ENCODE results near the gene NOTCH2.

The NOTCH2 gene

DNA sequence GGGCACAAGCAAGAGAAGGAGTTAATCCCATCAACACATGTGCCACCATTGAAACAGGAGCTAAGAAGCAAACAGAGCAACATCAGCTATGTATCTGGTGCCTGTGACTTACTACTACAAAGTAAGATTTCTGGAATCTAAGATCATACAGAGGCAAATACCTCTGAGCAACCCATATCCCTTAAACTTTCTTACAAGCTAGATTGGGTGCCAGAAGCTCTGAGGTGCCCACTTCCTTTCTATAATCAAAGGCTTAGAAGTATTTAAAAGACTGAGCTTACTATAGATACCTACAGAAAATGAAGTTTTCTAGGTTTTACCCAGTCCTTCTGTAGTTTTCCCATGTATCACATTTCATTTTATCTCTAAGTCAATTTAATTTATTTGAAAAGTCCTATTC is 128.8 kb downstream of the NOTCH2 start:
- no peak for DNase-seq

DNA sequence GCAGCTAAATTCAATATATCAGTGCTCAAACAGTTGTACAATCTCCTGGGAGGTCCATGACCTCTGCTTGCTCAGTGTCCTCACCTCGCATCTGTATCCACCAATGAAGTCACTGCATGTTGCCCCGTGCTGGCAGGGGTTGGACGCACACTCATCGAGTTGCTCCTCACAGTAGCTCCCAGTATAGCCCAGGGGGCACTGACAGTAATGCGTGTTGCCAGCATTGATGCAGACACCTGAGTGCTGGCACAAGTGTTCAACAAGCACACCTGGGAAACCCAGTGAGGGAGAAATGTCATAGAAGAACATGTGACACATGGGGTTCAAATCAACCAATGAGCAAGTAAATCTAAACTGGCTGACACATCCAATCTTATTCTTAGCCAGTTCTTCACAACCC is 132.3 kb downstream of the NOTCH2 start:
- DNase-seq: no peak

DNA sequence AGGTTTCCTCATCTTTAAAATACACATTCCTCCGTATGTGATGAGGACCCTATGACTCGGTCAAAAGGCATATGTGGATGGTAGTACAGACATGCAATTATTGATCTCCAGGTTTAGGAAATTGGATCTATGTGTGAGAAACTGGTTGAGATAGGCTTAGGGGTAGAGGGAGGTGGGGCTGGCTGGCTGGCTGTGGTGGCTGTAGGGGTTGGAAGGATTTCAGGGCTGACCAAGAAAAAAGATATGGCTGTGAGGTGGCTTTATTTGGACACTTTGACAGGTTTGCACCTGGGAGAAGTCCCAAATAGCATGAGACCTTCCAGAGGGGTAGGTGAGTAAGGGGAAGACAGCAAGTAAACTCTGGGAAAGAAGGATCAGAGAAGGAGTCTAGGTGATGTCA is 133.5 kb downstream of the NOTCH2 start:
- DNase-seq: no peak

DNA sequence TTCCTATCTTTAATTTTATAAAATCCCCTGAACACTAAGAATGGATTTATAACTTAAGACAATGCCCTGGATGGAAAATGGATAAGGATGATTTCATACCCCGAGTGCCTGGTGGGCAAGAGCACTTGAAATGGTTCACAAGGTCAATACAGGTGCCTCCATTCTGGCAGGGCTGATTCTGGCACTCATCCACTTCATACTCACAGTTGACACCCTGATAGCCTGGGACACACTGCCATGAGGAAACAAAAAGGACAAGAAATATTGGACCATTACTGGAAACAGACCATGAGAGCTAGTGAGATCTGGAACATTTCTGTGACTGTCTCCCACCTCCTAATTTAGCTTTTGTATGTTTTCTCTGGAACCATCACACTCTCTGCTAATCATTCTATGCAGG is 134.1 kb downstream of the NOTCH2 start:
- no peak for DNase-seq

DNA sequence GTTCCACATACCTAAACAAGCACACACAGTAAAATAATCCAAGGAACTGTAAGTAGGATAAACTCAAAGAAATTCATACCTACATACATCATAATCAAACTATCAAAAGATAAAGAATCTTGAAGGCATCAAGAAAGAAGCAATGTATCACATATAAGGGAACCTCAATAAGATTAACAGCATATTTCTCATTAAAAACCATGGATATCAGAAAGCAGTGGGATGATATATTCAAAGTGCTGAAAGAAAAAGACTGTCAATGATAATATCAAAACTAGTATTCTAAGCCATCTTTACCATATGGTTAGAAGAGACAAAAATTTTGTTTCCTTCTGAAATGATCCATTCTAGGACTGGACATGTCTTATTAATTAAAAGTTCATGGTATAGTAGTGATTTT is 136.1 kb downstream of the NOTCH2 start:
- DNase-seq: no peak

DNA sequence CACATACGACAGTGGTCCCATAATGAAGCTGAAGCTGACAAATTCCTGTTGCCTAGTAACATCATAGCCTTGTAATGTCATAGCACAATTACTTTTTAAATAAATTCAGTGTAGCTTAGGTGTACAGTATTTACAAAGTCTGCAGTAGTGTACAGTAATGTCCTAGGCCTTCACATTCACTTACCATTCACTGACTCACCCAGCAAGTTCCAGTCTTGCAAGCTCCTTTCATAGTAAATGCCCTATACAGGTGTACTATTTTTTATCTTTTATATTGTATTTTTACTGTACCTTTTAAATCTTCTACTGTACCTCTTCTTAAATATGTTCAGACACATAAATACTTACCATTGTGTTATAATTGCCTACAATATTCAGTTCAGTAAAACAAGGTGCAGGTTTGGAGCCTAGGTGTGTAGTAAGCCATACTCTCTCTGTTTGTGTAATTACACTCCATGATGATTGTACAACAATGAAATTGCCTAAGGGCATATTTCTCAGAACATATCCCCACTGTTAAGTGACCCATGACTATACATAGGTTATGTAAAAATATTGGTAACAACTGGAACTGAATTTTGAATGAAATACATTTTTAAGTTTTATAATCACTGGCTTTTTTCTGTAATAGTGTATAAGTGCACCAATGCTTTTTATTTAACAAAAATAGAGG is 139.7 kb downstream of the NOTCH2 start:
- DNase-seq: no peak

DNA sequence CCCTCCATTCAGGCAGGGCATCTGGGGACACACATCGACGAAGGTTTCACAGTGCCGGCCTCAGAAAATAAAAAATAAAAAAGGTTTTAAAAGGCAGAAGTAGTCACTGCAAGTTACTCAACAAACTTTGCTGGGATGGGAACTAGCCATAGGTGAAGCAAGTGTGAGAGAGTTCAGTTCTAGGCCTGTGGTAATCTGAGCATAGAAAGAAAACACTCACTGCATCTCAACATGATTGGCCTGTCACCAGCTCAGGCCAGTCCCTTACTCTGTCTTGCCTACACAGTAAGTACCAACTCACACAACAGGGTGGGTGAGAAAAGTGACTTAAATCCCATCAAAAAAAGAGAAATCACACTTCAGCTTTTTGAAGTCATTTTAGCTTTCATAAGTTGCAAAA is 142.9 kb downstream of the NOTCH2 start:
- DNase-seq: no peak

DNA sequence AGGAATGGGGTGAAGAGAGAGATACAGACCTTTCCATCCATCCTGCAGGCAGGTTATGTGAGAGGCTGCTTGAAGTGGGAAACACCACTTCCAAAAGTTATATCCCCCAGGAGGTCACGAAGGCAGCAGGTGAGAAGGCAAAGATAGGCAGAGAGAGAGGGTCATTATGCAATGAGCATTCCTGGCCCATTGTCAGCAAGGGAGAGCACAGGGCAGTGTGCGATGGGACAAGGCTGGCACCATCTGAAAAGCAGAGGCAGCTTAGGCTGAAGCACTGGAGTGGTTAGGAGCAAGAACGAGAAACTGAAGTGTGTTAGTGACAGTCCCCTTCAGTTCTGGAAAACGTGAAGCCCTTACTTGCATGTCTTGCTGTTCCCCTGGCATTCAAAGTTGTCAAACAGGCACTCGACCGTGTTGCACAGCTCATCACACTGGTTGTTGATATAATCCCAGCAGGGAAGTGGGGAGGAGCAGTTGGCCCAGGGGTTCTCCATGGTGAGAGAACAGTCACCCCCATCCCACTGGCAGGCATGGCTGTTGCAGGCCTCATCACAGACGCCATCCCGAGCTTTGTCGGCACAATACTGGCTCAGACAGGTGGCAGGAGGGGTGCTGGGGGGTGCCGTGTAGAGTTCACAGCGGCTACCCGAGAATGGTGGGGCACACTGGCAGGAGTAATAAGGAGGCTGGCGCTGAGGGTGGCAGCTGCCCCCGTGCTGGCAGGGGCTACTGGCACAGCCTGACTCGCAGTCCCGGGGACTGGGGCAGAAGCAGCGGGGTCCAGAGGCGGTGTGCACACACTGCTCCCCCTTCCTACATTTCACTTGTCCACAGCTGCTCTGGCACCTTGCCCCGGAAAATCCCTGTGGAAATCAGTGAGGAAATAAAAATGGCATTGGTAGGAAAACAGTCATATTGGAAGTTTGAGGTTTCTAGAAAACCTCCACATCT is 144.2 kb downstream of the NOTCH2 start:
- no peak for DNase-seq

DNA sequence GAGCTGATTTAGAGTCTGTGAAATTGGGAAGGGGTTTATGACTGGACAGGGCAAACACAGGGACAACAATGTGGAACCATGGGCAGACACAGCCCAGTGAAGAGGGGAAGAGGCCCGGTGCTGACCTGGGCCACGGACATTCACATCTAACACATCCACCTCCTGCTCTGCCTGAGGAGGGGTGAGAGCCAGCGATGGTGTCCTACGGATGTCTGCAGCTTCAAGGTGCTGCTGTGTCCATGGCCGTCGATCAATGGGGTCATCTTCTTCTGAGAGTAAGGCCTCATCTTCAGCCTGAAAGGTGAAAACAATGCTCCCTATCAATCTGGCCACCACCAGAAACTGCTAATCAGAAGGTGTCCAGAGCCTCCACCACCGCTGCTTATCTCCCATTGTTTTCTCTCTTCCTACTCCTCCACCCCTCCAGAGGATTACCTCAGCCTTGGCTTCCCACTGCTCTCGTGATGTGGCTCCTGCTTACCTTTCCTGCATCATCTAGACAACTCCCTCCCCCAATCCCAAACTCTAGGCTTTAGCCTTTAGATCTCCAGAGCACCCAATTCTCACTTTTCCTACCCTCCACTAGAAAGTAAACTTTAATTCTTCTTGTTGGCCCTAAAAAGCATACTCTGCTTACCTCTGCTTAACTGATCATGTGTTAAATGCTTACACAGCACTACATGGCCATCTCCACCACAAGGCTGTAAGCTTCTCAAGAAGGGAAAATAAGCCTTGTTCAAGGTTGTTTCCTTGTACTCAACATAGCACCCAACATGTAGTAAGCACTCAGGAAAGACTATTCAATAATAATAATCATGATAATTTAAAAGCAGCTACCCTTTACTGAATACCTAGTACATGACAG is 149.1 kb downstream of the NOTCH2 start:
- DNase-seq: no peak

DNA sequence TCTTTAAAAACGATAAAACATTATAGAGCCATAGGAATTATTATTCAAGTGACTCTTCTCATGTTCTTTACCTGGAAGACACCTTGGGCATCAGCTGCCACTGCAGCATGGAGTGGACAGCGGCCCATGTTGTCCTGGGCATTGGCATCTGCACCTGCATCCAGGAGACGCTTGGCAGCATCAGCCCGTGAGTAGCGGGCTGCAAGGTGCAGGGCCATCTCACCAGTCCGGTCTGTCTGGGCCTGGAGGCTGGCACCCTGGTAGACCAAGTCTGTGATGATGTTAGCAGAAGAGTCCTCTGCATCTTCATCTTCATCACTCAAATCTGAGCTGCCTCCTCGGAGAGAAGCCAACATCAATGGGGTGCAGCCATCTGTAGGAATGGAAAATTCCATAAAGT is 150.2 kb downstream of the NOTCH2 start:
- DNase-seq: no peak

DNA sequence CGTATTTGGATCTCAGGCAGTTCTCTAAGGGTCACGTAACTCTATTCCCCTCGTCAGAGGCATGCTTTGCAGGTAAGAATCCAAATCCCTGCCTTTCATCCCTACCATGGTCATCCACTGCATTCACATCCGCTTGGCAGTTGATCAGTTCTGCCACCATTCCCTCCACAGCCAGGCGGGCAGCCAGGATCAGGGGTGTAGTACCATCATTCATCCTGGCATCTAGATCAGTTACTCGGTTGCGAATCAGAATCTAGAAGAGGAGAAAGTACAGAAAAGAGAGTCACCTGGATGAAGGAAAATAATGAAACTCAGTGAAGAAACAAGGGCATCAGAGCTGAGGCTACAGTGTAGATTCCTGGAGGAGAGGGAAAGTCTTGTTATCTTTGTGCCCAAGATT is 151.2 kb downstream of the NOTCH2 start:
- DNase-seq: no peak

DNA sequence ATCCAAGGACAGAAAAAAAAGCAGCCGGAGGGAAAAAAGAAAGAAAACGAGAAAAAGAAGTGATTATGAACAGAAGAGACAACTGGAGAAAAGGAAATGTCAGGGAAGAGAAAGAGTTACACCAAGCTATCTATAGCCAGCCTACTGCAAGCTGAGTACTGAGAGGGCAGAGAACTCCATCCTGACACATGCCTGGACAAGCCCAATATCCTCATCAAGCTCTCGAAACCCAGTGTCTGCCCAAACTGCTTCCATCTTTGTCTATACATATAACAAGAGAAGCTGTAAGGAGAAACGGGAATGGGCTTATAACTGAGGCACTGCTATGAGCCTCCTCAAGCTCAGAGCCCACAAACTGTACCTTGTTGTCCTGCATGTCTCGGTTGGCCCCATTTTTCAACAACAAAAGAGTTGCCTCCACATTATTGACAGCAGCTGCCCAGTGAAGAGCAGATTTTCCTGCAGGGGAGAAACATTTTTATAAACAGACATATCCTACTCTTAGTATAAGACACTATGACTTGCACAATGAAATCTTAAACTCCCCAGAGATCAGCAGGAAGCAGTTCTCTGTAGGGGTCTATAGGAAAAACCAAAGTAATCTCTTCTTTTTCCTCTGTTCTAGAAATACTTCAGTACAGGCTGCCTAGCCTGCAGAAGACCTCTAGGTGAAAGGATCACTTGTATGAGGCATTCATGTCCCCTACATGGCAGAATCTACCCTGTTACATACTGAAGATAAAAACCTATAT is 152.0 kb downstream of the NOTCH2 start:
- no peak for DNase-seq

DNA sequence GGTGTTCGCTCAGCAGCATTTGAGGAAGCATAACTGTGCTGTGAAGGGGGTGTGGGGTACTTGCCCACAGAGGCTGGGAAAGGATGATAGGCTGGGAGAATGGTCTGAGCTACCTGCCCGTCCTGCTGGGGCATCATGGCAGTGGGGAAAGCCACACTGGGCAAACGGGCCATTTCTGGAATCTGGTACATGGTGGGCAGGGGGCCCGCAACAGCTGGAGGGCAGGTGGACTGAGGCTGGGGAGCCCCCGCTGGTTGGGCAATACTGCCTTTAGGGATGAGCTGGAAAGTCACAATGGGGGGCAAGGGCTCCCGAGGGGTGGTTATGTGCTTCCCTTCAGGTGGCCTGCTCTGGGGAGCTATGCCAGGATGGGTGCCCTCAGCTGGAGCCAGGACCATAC is 153.9 kb downstream of the NOTCH2 start:
- no peak for DNase-seq

DNA sequence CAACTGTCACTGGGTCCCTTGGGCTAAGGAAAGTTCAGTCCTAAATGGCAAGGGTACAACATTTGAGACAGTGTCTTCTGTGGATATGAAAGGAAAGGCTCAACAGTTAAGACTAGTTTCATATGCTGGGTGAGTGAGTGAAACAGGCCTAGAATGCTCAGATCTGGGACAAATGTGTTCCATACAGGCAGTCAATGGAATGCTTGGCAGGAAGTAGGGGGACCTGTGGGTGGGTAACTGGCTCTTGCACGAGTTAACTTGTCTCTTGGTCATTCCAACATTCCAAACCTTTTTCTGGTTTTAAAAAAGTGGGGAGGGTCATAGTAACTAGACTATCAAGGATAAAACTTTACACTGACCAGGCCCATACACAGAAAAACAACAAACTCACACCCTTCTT is 155.4 kb downstream of the NOTCH2 start:
- DNase-seq: no peak

DNA sequence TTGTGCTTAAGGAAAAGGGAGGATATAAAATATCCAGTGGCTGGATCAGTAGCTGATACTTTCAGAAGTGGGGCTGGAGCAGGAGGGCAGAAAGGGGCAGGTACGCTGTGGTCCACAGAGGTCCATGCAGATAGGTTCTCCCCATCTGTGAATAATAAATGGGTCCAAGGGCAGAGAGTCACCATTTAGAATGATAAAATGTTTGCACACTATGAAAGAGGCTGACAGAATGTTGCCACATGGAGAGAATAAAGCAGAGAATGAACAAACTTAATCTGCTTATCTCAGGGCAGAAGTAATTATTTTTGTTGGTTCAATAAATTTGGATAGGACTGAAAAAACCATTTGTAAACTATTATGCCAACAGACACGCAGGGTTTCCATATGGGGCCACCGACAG is 156.5 kb downstream of the NOTCH2 start:
- no peak for DNase-seq

DNA sequence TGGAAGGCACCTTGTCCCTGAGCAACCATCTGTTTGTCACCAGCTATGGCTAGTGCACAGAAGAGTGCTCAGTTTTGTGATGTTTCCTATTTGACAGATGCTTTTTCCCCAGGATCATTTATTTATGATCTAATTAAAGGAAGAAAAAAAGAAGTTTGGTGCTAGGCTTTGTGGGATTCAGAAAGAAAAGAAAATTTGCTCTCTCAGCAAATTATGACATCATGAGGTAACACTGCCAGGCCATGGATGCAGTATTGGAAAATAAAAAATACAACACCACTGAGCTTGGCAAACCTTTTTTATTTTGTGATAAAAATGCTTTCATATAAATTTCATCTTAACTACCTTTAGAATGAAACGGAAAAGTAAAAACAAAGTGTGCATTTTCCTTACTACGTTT is 157.7 kb downstream of the NOTCH2 start:
- no peak for DNase-seq

DNA sequence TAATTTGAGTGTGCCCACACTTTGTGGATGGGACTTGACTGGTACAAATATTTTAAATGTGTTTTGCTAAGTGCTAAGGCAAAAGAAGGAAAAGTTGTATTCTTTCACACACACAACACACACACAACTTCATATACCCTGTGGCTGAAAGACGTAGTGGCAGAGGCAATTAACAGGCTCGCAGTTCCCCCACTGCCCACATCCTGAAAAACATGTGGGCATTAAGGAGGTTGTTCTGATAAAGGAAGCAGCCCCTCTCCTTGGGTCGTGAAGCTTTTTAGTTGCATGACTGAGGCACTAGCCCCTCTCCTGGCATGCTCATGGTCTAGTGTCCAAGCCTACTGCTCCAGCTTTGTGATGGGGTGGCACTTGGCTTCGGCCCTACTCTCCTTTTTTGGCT is 158.8 kb downstream of the NOTCH2 start:
- no peak for DNase-seq

DNA sequence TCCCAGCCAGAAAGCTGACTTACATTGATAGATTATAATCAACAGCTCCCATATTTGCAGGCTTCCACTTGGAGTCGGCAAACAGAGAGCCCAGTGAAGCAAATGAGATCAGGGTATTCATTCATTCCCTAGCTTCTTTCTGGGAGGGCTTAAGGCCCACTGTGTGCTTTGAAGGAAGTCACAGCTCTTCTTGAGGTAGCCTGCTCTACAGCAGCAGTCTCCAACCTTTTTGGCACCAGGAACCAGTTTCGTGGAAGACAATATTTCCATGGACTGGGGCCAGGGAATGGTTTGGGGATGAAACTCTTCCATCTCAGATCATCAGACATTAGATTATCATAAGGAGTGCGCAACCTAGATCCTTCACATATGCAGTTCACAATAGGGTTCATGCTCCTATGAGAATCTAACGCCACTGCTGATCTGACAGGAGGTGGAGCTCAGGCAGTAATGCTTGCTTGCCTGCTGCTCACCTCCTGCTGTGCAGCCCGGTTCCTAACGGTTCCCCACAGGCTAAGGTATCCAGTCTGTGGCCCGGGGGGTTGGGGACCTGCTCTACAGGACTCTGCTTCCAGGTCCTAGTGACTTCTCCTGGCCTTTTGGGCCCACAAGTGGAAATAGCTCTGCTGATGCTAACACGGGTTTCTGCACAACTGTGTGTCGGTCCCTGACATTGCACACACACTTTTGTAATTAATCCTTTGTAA is 159.4 kb downstream of the NOTCH2 start:
- DNase-seq: no peak

DNA sequence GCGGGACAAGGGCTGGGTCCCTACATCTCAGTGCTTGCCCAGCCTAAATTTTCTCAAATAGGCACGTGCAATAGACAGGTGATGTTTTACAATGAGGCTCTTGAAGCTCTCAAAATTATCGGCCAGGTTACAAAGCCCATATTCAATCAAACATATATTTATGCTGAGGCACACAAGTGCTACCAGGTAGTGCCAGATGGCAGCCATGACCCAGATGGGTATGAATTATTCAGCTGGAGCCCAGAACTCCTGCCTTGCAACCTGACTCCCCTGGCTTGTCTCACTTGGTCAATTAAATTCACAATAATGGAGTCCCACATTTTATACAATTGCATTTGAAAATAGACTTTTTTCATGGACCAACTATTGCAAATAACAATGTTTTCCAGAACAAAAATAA is 160.8 kb downstream of the NOTCH2 start:
- DNase-seq: no peak

DNA sequence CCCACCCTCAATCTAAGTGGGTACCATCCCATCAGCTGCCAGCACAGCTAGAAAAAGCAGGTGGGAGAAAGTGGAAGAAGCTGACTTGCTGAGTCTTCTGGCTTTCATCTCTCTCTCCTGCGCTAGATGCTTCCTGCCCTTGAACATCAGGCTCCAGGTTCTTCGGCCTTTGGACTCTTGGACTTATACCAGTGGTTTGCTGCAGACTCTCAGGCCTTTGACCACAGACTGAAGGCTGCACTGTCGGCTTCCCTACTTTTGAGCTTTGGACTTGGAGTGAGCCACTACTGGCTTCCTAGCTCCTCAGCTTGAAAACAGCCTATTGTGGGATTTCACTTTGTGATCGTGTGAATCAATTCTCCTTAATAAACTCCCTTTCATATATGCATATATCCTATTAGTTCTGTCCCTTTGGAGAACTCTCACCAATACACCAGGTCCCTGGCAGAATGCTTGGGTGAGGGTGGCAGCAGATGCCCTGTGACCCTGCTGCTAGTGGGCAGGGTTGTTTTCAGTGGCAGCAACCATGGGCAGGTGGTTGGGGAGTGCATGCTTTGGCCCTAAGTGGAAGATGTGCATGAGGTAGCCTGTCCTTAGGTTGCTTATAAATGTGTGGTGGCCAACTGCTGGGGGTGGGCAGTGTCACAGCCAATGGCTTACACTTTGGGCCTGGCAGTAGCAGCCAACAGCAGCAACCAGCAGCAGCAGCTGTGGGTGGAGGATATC is 162.4 kb downstream of the NOTCH2 start:
- no peak for DNase-seq

DNA sequence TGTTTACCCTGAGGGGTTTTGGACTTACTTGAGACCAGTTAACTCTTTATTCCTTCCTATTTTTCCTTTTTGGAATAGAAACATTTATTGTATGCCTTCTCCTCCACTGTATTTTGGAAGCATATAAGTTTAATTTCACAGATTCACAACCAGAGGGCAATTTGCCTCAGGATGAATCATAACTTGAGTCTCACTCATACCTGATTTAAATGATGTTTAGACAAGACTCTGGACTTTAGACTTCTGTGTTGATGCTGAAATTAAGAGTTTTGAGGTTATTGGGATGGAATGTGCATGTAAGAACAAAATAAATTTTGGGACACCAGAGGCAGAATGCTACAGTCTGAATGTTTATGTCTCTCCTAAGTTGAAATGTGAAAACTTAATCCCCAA is 166.0 kb downstream of the NOTCH2 start:
- DNase-seq: no peak

All from stimulated activated CD4-positive, alpha-beta T cell treated with anti-CD3 and anti-CD28 coated beads, Interleukin-2, amount 100 ng/mL, for 24 hours (primary cell).